Stimulated activated CD8-positive, alpha-beta memory T cell treated with anti-CD3 and anti-CD28 coated beads, Interleukin-12 subunit alpha, Interleukin-12 subunit beta, amount 100 ng/mL, for 24 hours (primary cell): ENCODE data around the gene GJA9.

Experiments used
- DNase-seq: peaks from one replicate; pipeline ENCODE4 v3.0.0-alpha.2; 2020; ENCODE audit errors: extremely low read depth

Gene GJA9

GRCh38 chr1:38831731-38832369, 49.5 kb downstream of the GJA9 start:
- DNase-seq = no peak

GRCh38 chr1:38829368-38829767, 52.0 kb downstream of the GJA9 start:
- no peak for DNase-seq

GRCh38 chr1:38827318-38827717, 54.1 kb downstream of the GJA9 start:
- no peak for DNase-seq

GRCh38 chr1:38826886-38827285, 54.5 kb downstream of the GJA9 start:
- DNase-seq = no peak

GRCh38 chr1:38826262-38826661, 55.1 kb downstream of the GJA9 start:
- DNase-seq = no peak
